ENCODE results near the gene FDXACB1.

FDXACB1 gene

DNA sequence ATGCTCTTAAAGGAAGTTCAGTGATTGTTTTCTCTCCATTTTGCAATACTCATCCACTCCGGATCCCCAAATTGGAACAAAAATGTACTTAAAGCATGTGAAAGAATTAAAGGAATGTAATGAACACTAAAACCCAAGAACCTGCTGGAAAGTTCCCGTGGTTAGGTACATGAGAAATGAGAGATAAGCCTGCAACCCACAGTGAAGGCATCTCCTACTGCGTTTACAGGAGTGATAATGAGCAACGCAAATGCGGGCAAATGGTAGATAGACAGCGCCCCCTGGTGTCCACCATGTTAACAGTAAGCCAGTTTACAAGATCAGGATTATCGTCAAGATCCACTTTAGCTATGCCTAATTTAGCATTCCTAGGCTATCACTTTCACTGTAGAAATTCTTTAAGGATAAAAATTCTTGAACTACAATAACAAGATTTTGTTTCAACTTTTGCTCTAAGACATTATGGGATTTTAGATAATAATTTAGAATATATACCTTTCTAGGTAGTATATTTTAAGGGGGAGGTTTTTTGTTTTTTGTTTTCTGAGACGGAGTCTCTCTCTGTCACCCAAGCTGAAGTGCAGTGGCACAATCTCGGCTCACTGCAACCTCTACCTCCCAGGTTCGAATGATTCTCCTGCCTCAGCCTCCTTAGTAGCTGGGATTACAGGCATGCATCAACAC is 37.5 kb downstream of the FDXACB1 start:
- peaks cover 84% of the 10 kb centered on the region for H3K36me3 Mint-ChIP-seq (ENCODE audit: low read depth)
- peak; percentile 86 for DNase-seq
- peaks cover 16% of the 10 kb centered on the region for H3K4me1 Mint-ChIP-seq (ENCODE audit: low read depth)
- no peak overlapping the region for H3K4me3 Mint-ChIP-seq
- H3K27ac Mint-ChIP-seq = no peak overlapping the region
- no peaks in the 10 kb centered on the region for H3K27me3 Mint-ChIP-seq
- H3K9me3 Mint-ChIP-seq = no peaks in the 10 kb centered on the region

DNA sequence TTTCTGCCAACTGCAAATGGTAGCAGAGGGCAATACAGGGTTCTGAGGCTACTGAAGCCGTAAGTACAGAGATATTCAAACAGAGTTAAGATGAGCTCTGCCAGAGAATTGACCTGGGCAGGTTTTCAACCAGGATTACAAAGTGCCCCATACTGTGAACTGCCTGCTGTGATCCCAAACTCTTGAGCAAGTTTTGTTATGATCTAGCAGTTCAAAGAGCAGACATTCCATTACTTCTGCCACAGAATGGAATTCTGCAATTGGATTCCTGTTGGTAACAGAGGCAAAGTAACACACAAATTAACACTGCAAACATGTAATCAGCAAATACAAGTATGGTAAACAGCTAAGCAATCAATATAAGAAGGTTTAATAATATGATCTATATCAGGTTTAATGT is 38.8 kb downstream of the FDXACB1 start:
- no peak for DNase-seq
- Mint-ChIP-seq H3K9me3 (no peaks in the 10 kb centered on the region), H3K36me3 (ENCODE audit: low read depth) (peaks cover 84% of the 10 kb centered on the region), H3K4me3 (no peak overlapping the region), H3K27me3 (no peaks in the 10 kb centered on the region), H3K4me1 (ENCODE audit: low read depth) (peaks cover 17% of the 10 kb centered on the region), H3K27ac (no peak overlapping the region)

DNA sequence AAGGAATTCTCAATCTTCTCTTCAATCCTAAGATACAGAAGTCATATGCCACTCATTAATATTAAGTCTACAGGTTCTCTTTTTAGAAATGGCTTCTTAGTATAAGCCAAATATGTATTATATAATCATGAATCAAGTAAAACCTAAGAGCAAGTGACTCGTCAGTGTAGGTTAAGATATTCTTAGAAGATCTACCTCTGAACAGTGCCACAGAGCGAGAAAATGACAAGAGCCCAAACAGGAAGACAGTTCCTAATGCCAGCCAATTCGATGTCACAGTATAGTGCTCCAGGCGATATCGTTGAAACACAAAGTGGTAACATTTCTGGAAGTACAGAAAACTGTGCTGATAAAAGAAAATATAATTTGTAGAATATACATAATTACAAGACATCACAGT is 40.9 kb downstream of the FDXACB1 start:
- H3K4me3 Mint-ChIP-seq = no peak overlapping the region
- no peaks in the 10 kb centered on the region for H3K9me3 Mint-ChIP-seq
- DNase-seq = no peak
- peaks cover 17% of the 10 kb centered on the region for H3K4me1 Mint-ChIP-seq (ENCODE audit: low read depth)
- no peak overlapping the region for H3K27ac Mint-ChIP-seq
- peaks cover 84% of the 10 kb centered on the region for H3K36me3 Mint-ChIP-seq (ENCODE audit: low read depth)
- H3K27me3 Mint-ChIP-seq = no peaks in the 10 kb centered on the region

DNA sequence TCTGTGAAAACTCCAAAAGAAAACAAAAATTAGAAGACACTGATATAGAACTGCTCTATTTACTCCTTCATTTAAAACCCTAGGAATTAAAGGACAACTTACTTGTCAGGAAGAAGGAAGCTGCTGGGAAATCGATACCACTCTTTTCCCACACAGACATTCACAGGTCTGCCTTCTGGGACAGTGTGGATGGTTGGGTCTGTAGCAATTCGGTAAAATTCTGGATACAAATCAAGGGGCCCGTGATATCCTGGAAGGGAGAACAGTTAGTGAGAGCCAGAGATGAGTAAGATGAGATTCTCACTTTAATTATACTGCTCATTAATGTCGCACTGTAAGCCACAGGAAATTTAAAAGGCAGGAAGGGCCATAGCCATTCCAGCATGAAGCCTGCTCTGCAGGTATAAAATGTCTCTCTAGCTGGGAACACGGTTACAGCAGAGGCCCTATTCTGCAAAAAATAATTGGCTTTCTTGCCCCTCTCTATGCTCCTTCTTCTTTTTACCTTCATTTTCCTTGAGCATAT is 41.5 kb downstream of the FDXACB1 start:
- H3K9me3 Mint-ChIP-seq = no peaks in the 10 kb centered on the region
- peaks cover 87% of the 10 kb centered on the region for H3K36me3 Mint-ChIP-seq (ENCODE audit: low read depth)
- H3K27ac Mint-ChIP-seq = no peak overlapping the region
- no peaks in the 10 kb centered on the region for H3K27me3 Mint-ChIP-seq
- H3K4me3 Mint-ChIP-seq = no peak overlapping the region
- H3K4me1 Mint-ChIP-seq (ENCODE audit: low read depth) = peaks cover 17% of the 10 kb centered on the region
- no peak for DNase-seq

DNA sequence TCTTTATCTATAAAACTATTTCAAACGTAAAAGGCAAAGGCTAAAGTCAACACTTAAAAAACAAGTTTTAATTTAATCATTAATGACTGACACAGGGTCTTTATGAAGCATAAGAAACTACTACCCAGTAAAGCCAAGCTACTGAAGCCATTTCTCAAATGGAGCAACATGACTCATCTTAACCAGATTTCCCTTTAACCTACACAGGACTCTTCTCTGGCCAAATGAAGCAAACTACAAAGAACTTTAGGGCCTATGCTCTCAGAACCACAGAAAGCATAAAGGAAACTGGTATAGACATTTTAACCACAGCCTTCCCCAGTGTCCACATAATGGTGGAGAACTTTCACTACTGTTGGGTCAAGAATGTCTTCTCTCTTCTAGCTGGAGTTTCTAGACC is 42.2 kb downstream of the FDXACB1 start:
- H3K9me3 Mint-ChIP-seq = no peaks in the 10 kb centered on the region
- H3K27ac Mint-ChIP-seq = no peak overlapping the region
- no peak overlapping the region for H3K4me3 Mint-ChIP-seq
- no peak for DNase-seq
- H3K4me1 Mint-ChIP-seq (ENCODE audit: low read depth) = peaks cover 17% of the 10 kb centered on the region
- no peaks in the 10 kb centered on the region for H3K27me3 Mint-ChIP-seq
- H3K36me3 Mint-ChIP-seq (ENCODE audit: low read depth) = peaks cover 84% of the 10 kb centered on the region

DNA sequence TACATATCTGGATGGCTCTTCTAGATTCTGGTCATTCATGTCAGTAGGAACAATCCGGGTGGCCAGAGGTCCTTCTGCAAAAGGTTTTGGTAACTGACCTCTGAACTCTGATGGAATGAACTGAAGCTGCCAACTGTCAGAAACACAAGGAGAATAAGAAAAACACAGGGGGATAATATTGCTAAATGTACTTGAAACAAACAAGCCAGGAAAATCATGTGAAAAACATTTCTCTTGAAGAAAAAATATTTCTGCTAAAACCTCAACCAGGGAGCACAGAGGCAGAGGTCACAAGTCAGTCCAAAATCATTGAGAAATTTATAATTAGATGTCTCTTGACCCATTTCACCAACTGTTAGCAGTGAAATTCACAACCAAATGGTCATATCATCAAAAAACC is 42.8 kb downstream of the FDXACB1 start:
- Mint-ChIP-seq H3K27me3 (no peaks in the 10 kb centered on the region), H3K36me3 (ENCODE audit: low read depth) (peaks cover 84% of the 10 kb centered on the region)

DNA sequence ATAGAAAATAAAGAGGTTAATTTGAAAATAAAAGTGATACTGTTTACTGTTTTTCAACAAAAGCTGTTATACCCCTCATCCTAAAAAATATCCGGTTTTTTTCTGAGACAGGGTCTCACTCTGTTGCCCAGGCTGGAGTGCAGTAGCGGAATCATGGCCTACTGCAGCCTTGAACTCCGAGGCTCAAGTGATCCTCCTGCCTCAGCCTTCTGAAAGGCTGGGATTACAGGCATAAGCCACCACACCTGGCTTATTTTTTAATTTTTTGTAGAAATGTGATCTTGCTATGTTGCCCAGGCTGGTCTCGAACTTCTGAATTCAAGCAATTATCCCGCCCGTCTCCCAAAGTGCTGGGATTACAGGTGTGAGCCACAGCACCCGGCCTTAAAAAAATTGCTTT is 43.3 kb downstream of the FDXACB1 start:
- peaks cover 82% of the 10 kb centered on the region for H3K36me3 Mint-ChIP-seq (ENCODE audit: low read depth)
- peaks cover 12% of the 10 kb centered on the region for H3K4me1 Mint-ChIP-seq (ENCODE audit: low read depth)
- H3K9me3 Mint-ChIP-seq = no peaks in the 10 kb centered on the region
- H3K27ac Mint-ChIP-seq = no peak overlapping the region
- no peak for DNase-seq
- H3K27me3 Mint-ChIP-seq = no peaks in the 10 kb centered on the region
- no peak overlapping the region for H3K4me3 Mint-ChIP-seq

More for the DNA sequence above, 42.8 kb downstream of the FDXACB1 start:
- Mint-ChIP-seq H3K9me3 (no peaks in the 10 kb centered on the region), H3K27ac (no peak overlapping the region), H3K4me1 (ENCODE audit: low read depth) (peaks cover 14% of the 10 kb centered on the region), H3K4me3 (no peak overlapping the region)
- DNase-seq = no peak

DNA sequence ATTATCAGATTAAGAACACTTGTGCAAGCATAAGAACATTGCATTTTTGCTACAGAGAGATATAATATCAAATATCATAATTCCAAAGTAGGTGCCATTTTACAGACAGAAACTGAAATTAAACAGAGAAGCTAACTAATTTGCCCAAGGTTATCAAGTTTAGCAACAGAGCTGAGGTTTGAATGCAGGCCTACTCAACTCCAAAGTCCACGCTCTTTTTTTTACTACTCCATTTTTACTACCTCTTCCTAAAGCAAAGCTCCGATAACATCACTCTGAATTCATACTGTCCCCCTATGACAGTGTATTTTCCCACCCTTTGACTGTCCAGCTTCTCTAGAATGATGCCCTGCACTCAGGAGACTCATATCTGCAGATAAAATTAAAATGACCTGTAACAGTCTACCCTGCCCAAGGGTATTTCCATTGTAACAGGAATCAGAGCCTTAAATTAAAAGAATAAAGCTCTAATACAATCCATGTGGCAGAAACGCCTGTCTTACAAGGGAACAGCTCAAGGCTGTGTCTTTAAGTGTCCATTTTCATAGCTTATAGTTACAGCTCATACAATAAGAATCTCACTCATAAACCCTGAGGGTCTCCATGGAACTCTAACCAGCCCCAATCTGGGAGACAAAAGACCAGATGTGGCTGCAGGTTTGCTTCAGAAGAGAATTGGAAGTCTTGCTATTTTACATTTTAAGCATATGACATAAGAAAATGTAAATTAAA is 44.4 kb downstream of the FDXACB1 start:
- H3K4me3 Mint-ChIP-seq = no peak overlapping the region
- peaks cover 18% of the 10 kb centered on the region for H3K4me1 Mint-ChIP-seq (ENCODE audit: low read depth)
- H3K9me3 Mint-ChIP-seq = no peaks in the 10 kb centered on the region
- H3K27me3 Mint-ChIP-seq = no peaks in the 10 kb centered on the region
- no peak for DNase-seq
- no peak overlapping the region for H3K27ac Mint-ChIP-seq
- H3K36me3 Mint-ChIP-seq (ENCODE audit: low read depth) = peaks cover 83% of the 10 kb centered on the region

DNA sequence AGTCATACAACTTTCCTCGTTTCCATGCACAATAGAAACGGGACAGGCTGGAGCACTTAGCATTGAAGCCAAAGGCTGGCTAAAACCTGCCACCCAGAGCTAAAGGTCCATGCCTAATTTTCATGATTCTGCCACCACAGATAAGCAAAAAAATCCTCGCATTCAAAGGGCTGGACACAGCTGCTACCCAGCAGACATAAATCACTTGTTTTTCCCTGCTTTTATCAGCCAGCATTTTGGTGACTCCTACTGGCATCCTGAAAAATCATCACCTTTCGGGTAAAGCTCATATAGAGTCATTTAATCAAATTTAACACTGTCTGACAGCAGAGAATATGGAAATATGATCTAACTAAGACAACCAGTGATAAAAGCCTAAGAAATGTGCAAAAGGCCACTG is 45.4 kb downstream of the FDXACB1 start:
- no peak overlapping the region for H3K4me3 Mint-ChIP-seq

DNA sequence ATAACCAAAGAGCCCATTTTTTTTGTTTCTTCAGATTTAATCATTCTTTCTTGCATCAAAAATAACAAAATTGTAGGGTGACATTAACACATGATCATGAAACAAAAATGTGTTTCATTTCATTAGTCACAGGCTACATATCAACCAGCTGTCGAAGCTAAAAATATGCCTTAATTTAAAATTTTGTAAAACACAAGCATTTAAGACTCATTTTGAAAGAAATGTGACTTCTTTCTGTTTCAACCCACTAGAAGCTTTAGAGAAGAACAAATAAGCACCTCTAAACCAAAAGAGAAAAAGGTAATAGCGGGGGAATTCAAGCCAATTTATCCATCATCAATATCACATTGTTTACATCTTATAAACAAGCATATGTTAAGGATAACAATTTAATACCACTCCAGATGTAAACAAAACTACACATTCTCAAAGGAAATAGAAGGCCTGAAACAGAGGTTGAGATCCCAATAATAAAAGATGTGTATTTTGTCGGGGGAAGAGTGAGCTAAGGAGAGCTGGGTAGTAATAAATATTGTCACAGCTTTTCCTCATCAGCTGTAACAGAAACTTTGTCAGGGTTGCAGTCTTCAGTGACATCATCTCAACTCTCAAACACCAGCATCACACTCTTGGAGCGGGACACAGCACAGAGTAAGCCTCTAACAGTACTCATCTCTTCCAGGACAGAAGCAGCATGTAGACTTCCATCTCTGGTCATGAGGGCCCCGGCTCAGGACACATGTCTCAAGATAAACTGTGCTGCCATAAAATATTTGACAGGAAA is 49.6 kb downstream of the FDXACB1 start:
- Mint-ChIP-seq H3K27me3 (no peaks in the 10 kb centered on the region), H3K4me1 (ENCODE audit: low read depth) (peaks cover 20% of the 10 kb centered on the region), H3K36me3 (ENCODE audit: low read depth) (peaks cover 81% of the 10 kb centered on the region), H3K9me3 (no peaks in the 10 kb centered on the region), H3K27ac (peak overlapping the region; percentile 45), H3K4me3 (no peak overlapping the region)
- DNase-seq = no peak

More for the DNA sequence above, 45.4 kb downstream of the FDXACB1 start:
- DNase-seq = no peak
- H3K36me3 Mint-ChIP-seq (ENCODE audit: low read depth) = peaks cover 90% of the 10 kb centered on the region
- H3K27me3 Mint-ChIP-seq = no peaks in the 10 kb centered on the region
- peaks cover 29% of the 10 kb centered on the region for H3K4me1 Mint-ChIP-seq (ENCODE audit: low read depth)
- H3K9me3 Mint-ChIP-seq = no peaks in the 10 kb centered on the region
- H3K27ac Mint-ChIP-seq = no peak overlapping the region

DNA sequence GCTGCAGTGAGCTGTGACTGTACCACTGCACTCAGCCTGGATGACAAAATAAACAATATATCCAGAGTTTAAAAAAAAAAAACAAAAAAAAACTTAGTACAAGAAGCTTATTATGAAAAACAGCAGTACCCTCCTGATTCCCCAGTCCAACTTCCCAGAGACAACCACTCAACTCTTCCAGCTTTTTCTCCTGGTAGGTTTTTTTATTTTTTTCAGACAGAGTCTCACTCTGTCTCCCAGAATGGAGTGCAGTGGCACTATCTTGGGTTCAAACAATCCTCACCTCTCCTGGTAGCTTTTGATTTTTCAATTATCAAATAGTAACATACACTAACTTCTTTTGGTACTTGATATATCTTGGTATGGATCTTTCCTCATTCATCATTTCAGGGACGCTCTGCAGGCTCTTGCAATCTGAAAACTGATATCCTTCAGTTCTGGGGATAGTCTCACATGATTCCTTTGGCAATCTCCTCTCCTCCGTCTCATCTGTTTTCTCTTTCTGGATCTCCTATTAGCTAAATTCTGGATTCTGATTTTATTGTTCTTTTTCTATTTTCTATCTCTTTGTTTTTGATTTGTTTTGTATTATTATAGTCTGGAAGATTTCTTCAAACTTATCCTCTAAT is 52.5 kb downstream of the FDXACB1 start:
- no peak overlapping the region for H3K4me3 Mint-ChIP-seq
- H3K9me3 Mint-ChIP-seq = no peaks in the 10 kb centered on the region
- H3K36me3 Mint-ChIP-seq (ENCODE audit: low read depth) = peaks cover 74% of the 10 kb centered on the region
- no peak overlapping the region for H3K27ac Mint-ChIP-seq
- H3K4me1 Mint-ChIP-seq (ENCODE audit: low read depth) = peaks cover 20% of the 10 kb centered on the region
- no peak for DNase-seq
- no peaks in the 10 kb centered on the region for H3K27me3 Mint-ChIP-seq
